Stimulated activated CD4-positive, alpha-beta T cell treated with anti-CD3 and anti-CD28 coated beads, Interleukin-12 subunit alpha, Interleukin-12 subunit beta, amount 100 ng/mL, for 24 hours (primary cell): ENCODE data around the gene MEIS1.

ENCODE experiments used
- DNase-seq, 2 experiments: peaks; one replicate each; pipeline ENCODE4 v3.0.0-alpha.2; 2020; ENCODE audit warnings: low read depth in 2 of 2

The MEIS1 gene

DNA sequence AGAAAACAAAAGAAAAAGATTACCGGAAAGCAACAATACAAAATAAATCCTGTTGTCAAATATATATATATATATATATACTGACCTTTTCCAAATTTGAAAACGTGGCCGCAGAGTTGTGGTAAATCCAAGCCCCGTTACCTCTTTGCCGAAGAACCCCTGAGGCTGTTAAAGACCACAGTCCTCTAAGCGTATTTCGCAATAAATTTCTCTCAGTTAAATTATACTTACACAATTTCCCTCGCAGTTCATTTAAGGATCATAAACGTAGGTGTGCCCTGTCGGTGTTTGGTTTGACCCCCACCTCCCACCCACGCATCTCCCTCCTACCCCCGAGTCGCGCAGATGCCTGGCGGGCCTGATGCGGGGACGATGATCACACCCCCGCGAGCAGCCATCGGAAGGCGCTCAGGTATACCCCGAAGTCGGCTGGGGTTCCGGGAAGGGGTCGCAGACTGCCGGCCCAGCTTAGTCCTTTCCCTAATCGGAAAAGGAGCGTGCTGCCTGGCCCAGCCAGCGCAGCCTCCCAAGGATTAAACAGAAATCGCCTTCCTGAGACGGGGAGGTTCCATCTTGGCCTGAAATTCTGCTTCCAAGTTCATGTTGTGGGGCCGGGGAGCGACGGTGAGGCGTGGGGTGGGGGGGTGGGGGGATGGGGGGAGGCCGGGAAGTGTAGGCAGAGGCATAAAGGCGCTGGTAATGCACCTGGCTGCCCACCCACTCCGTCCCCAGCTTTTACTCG, 2.9 kb upstream of the MEIS1 start:
- DNase-seq = no peak

GRCh38 chr2:66432801-66433694, 1.9 kb upstream of the MEIS1 start:
- DNase-seq = no peak

- DNase-seq = no peak
Measured at GRCh38 chr2:66433695-66433944, 1.3 kb upstream of the MEIS1 start.

- DNase-seq = no peak
Measured at GRCh38 chr2:66433945-66434678, 813 bp upstream of the MEIS1 start.

DNA sequence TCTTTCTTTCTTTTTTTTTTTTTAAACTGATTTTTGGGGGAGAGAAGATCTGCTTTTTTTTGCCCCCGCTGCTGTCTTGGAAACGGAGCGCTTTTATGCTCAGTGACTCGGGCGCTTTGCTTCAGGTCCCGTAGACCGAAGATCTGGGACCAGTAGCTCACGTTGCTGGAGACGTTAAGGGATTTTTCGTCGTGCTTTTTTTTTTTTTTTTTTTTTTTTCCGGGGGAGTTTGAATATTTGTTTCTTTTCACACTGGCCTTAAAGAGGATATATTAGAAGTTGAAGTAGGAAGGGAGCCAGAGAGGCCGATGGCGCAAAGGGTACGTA, 587 bp downstream of the MEIS1 start:
- no peak for DNase-seq

DNA sequence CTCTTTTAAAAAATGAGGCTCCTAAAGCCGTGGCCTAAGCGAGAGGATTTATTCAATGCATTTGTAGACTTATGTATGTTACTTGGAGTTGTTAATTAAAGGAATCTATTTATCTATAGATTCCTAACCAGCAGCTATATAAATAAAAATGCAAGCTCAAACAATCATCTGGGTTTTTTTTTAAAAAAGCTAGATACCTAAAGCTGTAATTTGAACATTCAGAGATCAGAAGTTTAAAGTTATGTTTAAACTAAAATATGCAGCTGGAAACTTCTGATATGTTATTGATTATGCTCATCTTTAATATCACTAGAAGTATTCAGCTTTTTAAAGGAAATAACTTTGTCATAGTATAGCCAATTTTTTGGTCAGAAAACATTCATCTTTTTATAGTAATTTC, 1.0 kb downstream of the MEIS1 start:
- DNase-seq = no peak

GRCh38 chr2:66436581-66437001, 1.7 kb downstream of the MEIS1 start:
- DNase-seq = no peak

DNA sequence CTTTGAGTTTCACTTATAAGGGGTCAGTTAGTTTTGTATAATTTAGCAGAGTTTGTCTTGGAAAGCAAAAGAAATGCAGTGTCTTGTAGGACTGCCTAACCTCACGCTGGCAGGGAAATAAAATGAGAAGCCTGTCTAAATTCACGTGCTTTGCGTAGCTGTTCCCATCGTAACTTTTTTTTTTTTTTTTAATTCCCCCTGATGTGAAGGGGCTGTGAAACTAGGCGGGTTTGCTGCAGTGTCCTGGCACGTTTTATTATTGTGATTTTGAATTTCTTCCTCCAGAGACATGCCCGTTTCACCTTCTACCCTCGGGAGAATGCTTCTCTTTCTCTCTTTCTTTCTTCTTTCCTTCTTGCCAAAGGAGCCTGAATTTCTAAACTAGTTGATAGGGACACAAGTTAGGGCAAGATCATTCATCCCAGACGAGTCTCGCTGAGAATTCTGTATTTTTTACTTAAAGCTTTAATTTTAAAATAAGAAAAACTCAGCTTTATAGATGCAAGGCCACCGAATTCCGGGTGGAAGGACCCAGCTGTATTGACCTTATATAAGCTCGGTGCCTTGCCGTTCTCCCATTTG, 2.3 kb downstream of the MEIS1 start:
- DNase-seq = no peak

DNA sequence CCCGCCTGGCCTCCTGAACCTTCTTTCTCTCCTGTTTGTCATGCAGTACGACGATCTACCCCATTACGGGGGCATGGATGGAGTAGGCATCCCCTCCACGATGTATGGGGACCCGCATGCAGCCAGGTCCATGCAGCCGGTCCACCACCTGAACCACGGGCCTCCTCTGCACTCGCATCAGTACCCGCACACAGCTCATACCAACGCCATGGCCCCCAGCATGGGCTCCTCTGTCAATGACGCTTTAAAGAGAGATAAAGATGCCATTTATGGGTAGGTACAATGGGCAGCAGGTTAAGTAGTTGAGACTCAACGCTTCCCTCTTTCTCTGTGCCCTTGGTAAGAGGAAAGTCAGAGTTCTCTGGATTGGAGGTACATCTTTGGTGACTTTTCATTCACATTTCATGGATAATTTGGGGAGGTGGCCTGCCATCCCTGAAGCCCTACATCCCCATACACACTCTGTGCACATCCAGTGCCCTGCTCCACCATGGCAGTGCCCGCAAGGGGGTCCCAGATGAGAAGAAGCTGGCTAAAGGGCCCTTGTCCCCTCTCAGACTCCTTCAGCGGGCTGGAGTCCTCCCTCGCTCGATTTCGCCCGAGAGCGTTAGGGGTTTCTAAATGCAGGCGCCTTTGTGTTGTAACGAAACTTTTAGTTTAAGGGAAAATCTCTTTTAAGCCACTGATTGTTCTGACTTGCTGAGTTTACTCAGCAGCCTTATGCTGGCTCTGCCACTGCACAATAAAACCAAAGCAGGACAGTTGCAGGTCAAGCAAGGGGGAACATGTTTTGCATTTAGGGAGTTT, 3.0 kb downstream of the MEIS1 start:
- no peak for DNase-seq

GRCh38 chr2:66438498-66438833, 3.5 kb downstream of the MEIS1 start:
- no peak for DNase-seq

DNA sequence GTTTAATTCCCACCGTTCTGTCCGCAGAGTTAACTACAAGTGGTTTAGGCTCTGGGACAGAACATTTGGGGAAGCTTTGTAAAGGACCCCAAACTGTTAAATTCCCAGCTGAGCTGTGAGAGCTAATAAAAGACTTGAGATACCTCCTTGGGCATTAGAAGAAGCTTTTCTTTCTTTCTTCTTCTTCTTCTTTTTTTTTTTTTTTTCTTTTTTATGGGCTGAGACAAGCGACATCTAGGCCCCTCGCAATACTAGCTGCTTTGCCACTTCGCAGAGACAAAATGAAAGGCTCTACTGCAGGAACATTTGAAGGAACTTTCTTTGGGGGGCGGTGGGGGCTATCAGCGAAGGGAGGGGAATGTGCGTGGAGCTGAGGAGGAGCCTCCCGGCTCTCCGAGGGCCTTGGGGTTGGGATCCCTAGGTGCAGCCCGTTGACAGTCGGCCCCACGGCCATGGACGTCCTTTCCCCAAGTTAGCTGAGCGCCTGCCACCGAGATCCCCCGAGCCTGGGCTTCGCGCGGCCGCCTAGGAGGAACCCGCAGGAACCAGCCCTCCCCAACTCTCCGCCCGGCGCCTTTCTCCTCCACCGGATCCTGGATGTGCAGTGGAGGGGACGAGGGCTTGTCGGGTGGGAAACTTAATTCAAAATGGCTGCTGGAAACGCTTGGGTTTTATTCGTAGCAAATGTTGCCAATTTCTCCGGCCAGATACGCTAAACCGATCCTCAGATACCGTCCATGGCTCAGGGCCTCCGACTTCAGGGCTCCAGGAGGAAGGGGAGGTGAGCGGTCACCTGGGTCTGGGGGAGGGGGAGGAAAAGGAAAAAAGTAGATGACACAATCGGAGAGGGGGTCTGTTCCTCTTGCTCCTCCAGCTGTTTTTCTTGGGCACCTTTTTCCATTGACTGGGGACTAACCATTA, 4.2 kb downstream of the MEIS1 start:
- no peak for DNase-seq

DNA sequence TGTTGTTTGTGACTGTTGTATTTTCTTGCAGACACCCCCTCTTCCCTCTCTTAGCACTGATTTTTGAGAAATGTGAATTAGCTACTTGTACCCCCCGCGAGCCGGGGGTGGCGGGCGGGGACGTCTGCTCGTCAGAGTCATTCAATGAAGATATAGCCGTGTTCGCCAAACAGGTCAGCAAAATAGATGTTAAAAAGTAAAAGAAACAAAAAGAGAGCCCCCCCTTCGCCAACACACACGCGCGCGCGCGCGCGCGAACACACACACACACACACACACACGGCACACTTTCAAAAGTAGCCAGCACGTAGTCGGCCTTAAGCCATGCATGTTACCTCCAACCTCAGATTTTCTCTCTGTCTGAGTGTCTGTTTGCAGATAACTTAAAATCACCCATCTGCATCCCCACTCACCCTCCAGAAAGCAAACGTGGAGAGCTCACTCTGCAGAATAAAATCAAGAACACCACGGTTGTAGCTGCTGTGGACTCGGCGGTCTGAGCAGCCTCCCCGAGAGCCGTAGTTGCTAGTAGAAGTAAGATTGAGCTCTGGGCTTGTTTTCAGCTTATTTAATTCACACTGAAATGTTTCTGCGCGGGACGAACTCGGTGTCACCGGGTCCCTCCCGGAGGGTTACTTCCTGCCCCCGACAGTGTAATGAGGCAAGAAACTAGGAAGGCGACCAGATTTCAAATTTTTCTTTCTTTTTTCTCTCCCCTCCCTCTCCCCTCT, 5.1 kb downstream of the MEIS1 start:
- no peak for DNase-seq

DNA sequence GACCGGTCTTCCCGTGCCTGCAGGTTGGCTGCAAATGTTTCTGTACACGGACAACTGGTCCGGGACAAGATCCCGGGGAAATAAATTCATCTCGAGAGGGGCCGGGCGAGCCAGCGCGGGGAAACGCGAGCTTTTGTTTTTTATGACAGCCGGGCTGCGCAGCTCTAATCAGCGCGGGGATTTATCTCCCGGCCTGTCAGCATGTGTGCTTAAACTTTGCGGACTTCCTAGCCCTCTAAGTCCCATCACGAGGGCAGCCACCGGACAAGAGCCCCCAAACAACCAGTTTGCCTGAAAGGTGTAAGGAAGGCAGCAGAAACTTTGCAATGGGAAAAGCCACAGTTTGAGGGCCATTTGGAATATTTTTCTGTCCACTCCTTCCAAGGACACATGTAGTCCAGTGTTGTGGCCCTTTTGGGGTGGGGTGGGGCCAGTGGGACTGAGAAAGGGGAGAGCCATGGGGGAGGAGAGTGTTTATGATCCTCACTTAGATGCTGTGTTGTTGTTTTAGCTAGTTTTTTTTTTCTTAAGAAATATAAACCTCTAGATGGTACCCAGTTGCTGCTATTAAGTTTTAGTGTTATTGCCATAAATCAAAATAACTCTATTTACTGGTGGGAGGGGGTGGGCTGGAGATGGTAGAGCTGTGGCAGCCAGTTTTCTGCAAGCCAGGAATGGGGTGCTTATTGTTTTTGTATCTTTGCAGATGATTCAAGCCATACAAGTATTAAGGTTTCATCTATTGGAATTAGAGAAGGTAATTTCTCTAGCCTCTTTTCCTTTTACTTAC, 6.0 kb downstream of the MEIS1 start:
- DNase-seq = no peak

DNA sequence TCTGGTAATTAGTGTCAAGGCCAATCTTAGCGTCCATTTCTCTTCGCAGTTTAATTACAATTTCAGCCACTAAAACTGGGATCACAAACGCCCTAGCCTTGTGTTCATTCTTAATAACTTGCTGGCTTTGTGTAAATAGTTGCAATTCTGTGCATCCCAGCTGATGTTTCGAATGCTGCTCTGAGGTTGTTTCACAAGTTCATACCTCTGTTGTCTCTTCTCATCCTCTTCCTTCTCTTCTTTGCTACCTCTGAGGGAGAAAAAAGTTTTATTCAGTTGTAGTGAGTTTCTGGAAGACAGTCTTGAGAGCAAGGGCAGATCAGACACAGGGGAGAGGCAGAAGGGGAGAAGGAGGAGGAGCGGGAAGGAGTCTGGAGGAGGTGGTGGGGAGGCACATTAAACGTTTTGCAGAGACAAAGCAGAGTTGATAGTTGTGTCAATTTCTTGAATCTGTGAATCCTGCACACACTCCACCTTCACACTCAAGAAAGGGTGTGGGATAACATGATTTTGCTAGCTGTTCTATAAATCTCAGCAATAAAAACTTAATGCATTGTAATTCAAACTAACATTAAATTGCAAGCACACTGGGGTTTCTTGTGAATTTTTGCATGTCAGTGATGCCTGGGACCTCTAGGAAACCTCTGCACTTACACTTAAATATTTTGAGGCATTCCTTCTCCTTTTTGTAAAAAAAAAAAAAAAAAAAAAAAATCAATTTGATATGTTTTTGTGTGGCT, 6.8 kb downstream of the MEIS1 start:
- no peak for DNase-seq

GRCh38 chr2:66442516-66443185, 7.7 kb downstream of the MEIS1 start:
- no peak for DNase-seq

DNA sequence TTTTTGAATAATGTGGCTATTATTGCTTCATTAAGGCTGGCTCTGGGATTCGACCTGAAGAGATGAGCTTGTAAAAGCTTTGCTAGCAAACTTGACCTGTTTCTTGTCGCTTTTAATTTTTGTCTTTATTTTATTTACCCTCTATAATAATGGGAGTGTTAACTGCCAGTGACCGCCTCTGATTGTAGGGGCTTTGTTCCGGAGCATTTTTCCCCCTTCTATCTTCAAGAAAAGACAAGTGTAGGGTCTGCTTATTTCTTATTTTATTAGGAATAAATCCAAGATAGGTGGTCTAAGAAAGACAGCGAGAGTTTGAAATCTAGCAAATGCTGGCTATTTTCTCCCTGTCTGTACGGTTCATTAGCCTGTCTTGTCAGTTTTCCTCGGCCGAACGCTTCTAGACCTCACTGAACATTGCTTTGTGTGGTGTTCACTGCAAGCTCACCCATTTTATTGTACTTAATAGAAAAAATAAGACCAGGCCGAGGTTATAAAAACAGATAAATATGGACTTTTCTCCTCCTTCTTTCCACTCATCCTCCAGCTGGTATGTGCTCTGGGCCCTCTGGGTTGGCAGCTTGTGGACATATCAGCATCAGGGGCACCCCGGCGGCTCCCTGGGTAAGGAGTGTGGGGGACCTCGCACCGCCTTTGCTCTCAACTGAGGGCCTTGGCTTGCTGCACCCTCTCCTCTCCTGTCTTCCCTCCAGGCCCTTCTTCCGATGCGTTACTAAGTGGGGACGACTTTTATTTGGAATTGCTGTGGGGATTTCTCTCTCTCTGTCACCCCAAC, 8.5 kb downstream of the MEIS1 start:
- DNase-seq = no peak
